Measurements from ENCODE around the gene CEP112. TPM values are rescaled to one million over a fixed set of nuclear protein-coding genes. Genes with fewer than 3 reads are reported as not detected.

CEP112 gene
- total and polyA plus RNA-seq, 10 of the 15 experiments (the other 5 are each of a cell fraction or from before 2014, with no cell fraction given) = 0.11 to 3.8 (median 0.32) TPM; not detected in 1

- TF ChIP-seq MXI1 (IDR thresholded peaks at IDR 0.05; ENCODE audit: low read depth, low read length) (no peak), E4F1 (IDR thresholded peaks at IDR 0.05; ENCODE audit: borderline replicate concordance, partially characterized antibody) (no peak), ASH2L (IDR thresholded peaks at IDR 0.05; ENCODE audit: borderline replicate concordance, low read depth) (no peak), USF1 (IDR thresholded peaks at IDR 0.05; ENCODE audit: borderline replicate concordance, extremely low read length, insufficient read depth, low read depth, low read length) (no peak), E2F4 (IDR thresholded peaks at IDR 0.05; ENCODE audit: low read depth, low read length) (no peak), CHD2 (IDR thresholded peaks at IDR 0.05; ENCODE audit: borderline replicate concordance, low read depth, low read length) (no peak), STAT1 (conservative IDR thresholded peaks at IDR 0.05) (no peak), NR2C2 (IDR thresholded peaks at IDR 0.05; ENCODE audit: borderline replicate concordance, control insufficient read depth, insufficient read length, low read depth) (no peak), SMARCA5 (IDR thresholded peaks at IDR 0.05) (no peak), PRDM15 (CRISPR knock-in tag; IDR thresholded peaks at IDR 0.05) (no peak), YY1 (IDR thresholded peaks at IDR 0.05; ENCODE audit: low read depth, low read length) (no peak), RUNX3 (IDR thresholded peaks at IDR 0.05; ENCODE audit: low read length) (no peak), EP300 (IDR thresholded peaks at IDR 0.05; ENCODE audit: borderline replicate concordance in 1 of 2, control insufficient read depth in 1 of 2, low read depth in 2 of 2, low read length in 2 of 2) (no peak)
Observed at GRCh38 chr17:66085221-66085620, 106.7 kb downstream of the CEP112 start.

More at GRCh38 chr17:66085221-66085620, 106.7 kb downstream of the CEP112 start:
- Histone ChIP-seq H3K36me3 (ENCODE audit: control insufficient read depth in 2 of 2, insufficient read depth in 2 of 2, low read length in 1 of 2) (no peaks in the 10 kb centered on the region), H3K27ac (ENCODE audit: control insufficient read depth, insufficient read depth) (no peak overlapping the region), H2AFZ (ENCODE audit: control insufficient read depth, low read depth, low read length) (no peak overlapping the region), H3K9ac (ENCODE audit: control insufficient read depth, insufficient read depth, low read length) (no peak overlapping the region), H3K79me2 (ENCODE audit: control insufficient read depth, insufficient read depth, low read length) (no peaks in the 10 kb centered on the region), H3K4me3 (no peak overlapping the region), H3K9me3 (replicated peaks; ENCODE audit: control insufficient read depth, insufficient read depth, low read length) (no peaks in the 10 kb centered on the region; the same call in 2 of the 3 replicates), H3K4me2 (ENCODE audit: control insufficient read depth, insufficient read depth) (no peak overlapping the region), H4K20me1 (ENCODE audit: control insufficient read depth, insufficient read depth) (no peaks in the 10 kb centered on the region), H3K4me1 (ENCODE audit: control insufficient read depth, insufficient read depth, low read length) (no peaks in the 10 kb centered on the region), H3K27me3 (replicated peaks in 1 of 2; ENCODE audit: control insufficient read depth in 2 of 2, insufficient read depth in 2 of 2, low read length in 1 of 2) (no peaks in the 10 kb centered on the region)
- no peak for DNase-seq (ENCODE audit: low read depth, low spot score)
- ChIA-PET POLR2A (no interaction called here), SMC1A (ENCODE audit: uncharacterized antibody, unreplicated experiment) (no interaction called here), CTCF (no interaction called here), RAD21 (ENCODE audit: unreplicated experiment) (no interaction called here)
- in situ Hi-C loops (cut with MboI) (no loop called here), intact Hi-C loops (cut with micrococcal nuclease; ENCODE audit: unreplicated experiment) (no loop called here)
- 0% methylated on average over 2 of the region's 2 CpGs for WGBS (ENCODE audit: insufficient coverage, insufficient replicate concordance, low lambda C conversion rate, missing lambda C conversion rate)
- BruUV-seq (replicated peaks) = no TSS peak
- no peak for FAIRE-seq
- no peak for ATAC-seq

All from GM12878 (cell line).